ENCODE data around the gene SYNDIG1.

Gene SYNDIG1

DNA sequence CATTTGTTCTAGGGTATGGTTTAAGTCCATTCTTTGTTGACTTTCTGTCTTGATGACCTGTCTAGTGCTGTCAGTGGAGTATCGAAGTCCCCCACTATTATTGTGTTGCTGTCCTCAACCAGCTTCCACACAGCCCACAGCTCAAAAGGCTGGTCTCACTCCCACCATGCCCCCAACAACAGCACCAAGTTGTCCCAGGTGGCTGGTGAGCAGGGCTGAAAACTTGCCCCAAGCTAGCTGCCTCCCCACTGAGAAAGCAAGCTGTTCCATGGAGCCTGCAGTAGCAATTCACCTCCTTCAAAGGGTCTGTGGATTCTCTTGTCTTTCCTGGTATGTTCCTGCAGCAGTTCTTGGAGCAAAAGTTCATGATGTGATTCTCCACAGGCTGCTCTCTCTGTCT is 221.0 kb downstream of the SYNDIG1 start:
- no peak for DNase-seq (ENCODE audit: low read depth, low spot score)

DNA sequence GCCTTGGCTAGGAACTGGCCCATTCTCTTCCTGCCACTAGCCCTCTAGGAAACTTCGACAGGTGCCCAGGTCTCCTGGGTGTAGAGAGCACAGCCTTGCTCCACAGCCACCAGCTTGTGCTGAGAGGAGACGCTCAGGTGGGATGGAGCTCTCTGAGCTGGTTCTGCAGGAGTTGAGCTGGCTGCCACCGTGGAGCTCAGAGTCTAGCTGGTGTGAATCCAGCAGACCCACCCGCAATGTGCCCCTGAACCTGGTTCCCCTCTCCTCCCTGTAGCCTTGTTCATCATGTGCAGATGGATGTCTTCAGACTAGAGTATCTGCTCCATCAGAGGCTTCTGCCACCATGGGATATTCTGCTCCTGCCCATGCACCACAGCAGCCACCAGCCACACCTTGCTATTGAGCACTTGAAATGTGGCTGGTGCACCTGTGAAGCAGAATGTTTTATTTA is 222.5 kb downstream of the SYNDIG1 start:
- DNase-seq (ENCODE audit: low read depth, low spot score) = no peak

DNA sequence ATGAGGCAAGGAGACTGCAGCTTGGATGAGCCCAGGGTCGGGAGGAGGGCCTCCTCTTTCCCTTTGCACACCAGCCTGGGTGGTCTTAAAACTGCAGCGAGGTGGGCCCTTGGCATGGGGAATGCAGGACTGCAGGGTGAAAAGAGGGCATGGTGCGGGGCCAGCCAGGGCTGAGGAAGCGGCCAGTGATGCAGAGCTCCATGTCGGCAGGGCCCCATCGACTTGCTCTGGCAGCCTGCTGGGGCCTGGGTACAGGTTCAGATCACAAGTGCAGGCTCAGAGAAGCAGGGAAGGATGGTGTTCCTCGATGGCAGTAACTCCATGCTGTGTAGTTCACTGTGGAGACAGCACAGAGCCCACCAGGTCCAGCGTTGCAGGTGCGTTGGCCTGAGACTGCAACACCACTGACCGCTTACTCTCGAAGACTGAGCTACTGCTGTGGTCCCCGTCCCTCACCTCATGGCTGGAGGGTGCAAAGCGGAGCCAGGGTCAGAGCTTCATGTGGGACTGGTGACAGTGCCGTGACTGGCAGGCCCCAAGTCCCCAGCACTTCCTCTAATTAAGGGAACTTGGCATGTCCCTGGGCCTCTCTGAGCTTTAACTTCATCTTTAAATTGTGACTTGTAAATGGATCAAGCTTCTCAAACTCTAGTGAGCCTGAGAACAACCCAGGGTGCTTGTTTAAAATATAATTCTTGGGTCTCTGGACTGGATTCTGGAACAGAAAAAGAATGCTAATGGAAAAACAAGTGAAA is 223.2 kb downstream of the SYNDIG1 start:
- no peak for DNase-seq (ENCODE audit: low read depth, low spot score)

DNA sequence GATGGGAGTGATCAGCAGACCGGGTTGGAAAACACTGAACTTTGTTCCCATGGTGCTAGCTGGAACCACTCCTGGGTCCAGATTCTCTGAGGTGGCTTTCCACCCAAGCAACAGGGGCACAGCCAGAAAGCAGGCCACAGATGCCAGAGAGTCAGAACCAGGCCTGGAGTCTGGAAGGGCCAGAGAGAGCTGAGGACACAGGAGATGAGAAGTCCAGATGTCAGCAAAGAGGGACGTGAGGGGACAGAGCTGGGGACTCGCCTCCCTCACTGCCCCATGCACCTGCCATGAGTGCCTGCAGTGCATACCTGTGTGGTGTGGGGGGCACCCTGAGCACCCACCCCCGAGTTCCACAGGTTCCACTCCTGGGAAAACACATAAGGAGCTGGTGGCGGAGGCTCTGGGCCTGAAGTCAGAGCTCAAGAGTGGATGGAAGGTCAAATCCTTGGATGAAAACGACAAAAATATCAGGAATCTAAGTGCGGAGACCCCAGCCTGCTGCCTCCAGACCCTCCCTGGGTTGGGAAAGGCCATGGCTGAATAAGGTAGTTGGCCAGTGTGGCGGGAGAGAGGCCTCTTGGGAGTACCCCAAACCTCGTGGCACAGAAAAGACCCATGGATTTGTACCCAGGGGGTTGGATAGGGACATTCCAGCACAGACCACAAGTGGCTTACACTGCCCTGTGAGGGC is 224.2 kb downstream of the SYNDIG1 start:
- DNase-seq (ENCODE audit: low read depth, low spot score) = no peak

DNA sequence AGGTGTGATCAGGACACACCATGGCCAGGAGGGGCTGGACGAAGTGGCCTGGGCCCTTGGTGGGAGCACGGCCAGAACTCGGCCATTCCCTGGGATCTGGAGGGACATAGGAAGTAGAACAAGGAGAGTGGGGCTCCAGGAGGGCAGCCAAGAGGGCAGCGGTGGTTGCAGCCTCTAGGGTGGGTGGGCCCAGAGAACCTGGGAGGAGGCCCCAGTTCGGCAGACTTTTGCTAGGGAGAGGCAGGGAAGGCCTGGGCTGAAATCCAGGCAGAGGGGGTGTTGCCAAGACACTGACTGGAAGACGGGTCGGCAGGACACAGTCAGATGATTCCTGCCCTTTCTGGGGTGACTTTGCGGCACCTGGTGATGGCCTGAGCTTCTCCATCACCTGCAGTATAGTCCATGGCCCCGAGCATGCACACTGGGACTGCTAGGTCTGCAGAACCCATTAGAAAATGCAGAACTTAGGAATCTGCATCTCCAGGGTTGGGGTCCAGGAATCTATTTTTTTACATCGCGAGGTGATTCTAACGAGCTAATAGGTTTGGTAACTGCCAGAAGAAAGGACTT is 224.8 kb downstream of the SYNDIG1 start:
- DNase-seq (ENCODE audit: low read depth, low spot score) = no peak

DNA sequence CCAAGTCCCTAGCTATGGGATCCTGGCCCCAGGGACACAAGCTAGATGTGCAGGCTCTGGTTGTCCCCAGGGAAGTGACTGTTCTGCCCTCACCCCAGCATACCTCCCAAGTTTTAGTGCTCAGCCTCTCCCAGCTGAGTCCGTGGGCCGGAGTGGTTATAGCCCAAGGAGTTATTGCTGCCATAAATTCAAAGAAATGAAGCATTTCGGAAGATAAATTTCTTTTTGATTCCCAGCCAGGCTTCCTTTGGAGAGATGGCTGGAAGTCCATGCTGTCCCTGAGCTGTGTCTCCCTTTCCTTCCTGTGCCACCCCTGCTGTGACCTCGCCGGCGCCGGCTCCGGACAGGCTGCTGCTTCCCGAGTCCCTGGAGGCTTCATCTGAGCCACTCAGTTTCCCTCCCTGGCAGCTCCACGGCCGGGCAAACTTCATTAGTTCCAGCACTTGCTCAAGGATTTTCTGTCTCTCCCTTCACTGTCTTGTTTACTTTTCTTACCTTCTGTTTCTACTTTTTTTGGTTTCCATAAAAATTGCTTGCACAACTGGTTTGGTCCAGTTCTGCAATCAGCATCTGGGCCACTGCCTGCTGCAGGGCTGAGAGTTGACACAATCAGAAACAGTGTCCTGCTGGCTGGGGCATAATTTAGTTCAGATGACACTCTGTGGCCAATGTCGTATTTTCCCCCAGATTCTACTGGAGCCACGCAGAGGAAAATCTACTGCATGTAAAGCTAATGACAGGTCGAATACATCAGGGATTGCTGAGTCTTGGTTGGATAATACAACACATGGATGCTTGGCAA is 225.5 kb downstream of the SYNDIG1 start:
- no peak for DNase-seq (ENCODE audit: low read depth, low spot score)

DNA sequence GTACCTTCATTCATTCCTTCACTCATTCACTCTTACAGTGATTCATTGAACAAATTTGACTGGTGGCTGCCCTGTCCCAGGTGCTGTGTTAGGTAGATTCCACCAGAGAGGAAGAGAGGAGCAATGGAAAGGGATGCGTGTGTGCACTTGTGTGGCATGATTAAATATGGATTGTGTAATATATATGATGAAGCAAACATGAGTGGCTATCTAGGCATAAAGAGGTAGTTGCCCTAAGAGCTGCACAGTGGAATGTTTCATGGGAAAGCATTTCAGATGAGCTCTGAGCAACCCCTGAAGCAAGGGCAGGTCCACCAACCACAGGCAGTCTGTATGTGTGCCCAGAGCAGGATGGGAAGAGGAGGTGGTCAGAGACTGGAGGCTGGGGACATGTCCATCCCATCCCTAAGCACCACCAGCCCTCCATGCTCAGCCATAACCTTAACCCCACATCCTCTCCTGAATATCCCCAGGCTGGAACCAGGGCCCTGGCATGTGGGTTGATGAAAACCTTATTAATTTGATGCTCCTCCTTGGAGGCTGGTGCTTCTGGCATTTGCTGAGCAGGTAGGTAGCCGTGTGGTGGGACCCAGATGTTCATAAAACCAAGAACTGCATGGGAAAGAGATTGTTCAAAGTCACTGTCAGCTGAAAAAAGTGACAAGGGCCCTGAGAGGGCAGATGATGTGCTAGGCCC is 226.2 kb downstream of the SYNDIG1 start:
- DNase-seq (ENCODE audit: low read depth, low spot score) = no peak

DNA sequence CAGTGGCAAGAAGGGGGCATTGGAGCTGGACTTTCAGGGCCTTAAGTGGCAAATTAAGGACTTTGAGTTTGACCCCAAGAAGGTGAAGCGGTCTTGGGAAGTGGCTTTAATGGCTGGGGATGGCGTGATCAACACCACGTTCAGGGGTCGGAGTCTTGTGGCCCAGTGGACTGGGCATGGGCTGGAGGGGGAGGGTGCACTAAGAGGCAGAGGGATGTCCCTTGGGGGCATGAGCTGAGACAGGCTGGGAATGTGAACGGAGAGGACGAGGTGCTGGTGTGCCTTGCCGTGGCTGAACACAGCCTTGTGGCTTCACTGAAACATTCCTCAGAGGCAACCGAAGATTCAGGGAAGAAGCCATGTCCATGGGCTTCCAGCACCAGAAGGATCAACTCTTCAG is 227.0 kb downstream of the SYNDIG1 start:
- DNase-seq (ENCODE audit: low read depth, low spot score) = no peak

DNA sequence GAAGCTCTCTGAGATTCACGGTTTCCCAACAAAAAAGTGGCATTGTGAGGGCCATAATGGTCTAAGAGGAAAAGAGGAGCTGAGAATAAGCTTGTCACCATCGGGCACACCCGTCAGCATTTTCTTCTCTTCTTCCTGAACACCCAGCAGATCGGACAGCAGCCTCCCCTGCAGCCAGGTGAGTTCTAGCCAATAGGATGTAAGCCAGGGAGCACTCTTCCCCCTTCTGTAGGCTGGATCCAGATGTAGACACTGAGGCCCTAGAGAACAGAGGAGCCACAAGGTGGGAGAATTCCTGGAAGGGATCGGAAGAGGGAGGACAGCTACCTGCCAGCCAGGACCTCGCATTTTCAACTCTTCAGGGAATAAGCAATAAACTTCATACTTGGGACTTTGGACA is 228.0 kb downstream of the SYNDIG1 start:
- no peak for DNase-seq (ENCODE audit: low read depth, low spot score)

DNA sequence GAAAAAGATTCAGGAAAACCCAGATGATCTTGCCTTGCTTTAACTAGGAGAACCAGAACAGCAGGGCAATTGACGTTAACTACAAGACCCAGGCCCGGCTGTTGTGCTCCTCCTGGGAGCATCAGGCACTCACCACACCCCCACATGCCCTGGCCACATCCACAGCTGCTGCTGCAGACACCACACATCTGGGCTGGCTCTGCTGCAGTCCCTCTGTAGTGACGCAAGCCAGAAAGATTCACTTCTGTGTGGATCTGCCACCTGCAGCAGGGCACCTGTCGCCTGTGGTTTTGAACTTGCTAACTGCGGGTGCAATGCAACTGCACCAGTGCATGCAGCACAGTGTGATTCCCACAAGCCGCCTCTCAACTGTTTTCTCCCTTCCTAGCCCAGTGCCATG is 228.8 kb downstream of the SYNDIG1 start:
- DNase-seq (ENCODE audit: low read depth, low spot score) = no peak

DNA sequence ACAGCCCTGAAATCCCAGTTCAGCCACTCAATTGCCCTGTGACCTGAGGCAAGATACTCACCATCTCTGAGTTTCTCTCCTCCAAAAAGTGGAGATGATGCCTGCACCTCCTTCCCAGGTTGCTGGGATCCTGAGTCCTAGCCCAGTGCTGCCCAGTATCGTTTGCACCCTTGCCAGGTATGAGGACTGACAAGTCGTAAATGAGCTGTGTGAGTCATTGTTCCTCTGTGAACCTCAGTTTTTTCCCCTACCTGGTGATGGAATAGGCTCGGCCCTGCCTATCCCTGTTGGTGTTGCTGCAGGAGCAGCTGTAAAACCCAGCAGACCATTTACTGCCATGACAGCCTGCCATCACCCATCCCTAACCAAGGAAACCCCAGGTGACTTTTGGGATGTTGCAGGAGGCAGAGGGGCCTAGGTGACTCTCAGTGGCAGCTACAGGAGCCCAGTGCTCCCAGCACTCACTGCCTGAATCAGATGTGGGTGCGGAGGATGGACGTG is 229.3 kb downstream of the SYNDIG1 start:
- DNase-seq (ENCODE audit: low read depth, low spot score) = no peak

DNA sequence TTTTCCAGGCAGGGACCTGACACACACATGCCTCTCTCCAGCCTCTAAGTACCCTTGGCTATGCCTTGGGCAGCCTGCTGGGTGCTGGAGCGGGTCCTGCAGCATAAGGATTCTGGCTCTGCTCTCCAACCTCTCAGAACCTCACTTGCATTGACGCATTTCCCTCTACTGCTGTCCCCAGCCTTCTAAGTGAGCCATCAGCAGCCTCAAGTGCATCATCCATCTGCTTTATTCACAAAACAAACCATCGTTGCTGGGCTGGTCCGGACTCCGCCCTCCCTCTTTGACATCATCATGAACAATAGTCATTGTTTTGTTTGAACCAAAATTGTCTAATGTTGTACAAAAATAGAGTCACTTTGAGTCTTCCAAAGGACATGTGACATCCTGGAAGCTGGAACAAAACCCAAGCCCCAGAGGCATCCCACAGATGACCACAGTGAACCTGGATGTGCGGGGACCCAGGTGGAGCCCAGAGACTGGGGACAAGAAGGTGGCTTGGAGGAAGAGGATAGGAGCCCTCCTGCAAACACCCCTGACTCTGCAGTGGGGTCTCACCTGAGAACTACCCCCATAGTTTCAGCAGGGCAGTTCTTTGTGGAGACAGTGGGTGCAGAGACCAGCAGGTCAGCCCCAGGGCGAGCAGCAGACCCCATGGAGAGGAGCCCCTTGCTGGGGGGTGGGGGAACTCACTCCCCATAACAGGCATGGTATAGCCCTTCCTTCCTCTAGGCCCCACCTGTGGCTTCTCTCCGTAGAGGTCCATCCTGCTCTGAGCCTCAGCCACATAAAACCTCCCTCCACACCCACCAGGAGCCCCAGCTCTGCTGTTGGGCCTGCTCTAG is 230.1 kb downstream of the SYNDIG1 start:
- no peak for DNase-seq (ENCODE audit: low read depth, low spot score)

DNA sequence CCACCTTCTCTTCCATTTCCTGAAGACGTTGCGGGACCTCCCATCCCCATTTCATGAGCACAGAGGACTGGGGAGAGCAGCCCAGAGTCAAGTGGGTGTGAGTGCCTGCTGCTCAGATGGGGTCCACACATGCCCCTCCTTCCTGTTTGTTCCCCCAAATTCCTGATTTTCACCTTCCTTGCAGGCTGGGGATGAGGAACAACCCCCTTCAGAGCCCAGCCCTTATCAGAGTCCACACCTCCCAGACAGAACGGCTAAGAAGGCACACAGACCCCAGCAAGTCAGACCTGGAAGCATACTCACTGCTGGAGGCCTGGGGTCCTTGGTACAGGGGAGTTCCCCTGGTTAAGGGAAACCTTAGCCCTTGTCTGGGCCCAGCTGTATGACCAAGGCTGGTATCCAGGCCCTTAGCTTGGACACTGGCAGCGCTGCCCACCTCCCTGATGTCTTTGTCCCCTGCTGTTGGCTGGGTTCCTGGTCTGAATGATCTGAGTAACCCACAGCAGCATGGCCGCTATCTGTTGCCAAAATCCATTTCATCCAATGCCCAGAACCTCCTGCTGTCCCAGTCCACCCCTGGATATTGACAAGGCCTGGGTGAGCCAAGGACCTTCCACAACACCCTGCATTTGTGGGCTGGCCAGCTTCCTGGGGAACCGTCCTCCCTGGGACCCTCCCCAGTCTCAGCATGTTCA is 230.9 kb downstream of the SYNDIG1 start:
- DNase-seq (ENCODE audit: low read depth, low spot score) = no peak

DNA sequence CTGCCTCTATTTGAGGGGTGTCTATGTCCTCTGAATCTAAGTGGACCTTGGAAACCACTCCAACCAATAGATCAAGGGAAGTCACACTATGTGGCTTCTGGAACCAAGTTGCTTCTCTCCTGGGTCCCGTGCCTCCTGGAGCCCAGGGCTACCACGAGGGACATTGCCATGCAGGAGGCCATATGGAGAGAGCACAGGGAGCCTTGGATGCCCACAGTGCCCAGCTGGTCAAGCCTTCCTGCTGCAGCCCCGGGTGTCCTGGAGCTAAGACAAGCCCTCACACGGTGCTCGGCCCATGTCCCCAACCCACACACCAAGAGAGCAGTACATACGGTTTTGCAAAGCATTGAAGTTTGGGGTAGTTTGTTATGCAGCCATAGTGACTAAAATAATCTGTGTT is 231.6 kb downstream of the SYNDIG1 start:
- DNase-seq (ENCODE audit: low read depth, low spot score) = no peak

DNA sequence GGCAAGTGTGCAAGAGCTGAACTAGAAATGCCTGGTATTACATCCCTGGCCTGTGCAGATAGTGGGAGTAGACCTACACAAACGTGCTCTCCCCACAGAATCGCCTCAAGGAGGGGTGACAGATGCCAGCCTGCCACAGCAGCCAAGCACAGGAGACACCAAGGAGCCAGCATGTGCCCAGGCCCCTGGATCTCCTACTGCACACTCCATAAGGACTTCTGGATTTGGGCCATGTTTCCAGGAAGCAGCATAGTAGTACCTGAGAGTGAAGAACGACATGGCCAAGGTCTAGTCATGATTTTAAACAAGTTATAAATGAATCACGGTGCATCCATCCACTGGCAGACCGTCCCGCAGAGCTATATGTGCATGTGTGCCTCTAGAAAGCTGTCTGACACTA is 232.2 kb downstream of the SYNDIG1 start:
- DNase-seq (ENCODE audit: low read depth, low spot score) = no peak

DNA sequence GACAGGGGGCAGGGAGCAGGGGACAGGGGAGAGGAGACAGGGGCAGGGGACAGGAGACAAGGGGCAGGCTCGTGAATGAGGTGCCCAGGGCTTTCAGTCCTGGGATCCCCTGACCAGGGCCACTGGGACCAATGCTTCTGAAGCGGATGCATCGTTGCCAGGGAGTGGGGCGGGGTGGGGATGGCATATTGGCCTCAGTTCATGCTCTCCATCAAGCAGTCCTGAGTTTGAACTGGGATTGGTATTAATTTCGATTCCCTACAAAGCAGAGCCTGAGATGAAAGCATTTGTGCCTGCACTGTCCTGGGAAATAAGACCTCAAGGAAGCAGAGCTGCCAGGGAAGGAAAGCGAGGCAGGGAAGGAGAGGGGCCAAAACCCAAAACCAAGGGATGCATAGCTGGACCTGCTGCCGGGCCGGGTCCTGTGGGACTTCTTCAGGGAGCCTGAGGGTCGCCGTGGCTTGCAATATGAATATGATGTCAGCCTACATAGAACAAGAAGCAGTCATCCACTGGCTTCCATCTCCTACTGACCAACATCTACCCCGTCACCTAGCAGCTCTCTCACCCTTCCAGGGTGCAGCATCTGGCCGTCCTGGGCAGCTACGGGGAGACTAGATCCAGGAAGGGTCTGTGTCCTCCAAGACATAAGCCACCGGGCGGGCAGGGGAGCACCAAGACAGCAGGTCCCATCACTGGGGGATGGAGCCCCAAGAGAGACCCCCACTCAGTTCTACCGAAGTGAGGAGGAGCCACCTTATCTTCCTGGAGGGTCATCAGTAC is 233.3 kb downstream of the SYNDIG1 start:
- no peak for DNase-seq (ENCODE audit: low read depth, low spot score)

DNA sequence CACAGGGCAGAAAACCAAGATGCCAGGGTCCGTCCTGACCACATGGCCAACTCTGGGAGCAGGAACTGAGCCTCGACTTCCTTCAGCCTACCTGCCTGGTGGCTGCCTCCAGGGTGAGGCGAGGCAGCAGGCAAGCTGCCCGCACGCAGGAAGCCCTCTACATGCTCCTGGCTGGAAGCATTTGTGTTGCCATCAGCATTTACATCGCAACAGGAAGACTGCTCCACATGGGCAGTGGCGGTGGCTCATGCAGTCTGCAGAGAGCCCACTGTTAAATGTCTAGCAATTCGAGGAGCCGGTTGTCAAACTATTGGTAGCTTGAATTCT is 233.8 kb downstream of the SYNDIG1 start:
- no peak for DNase-seq (ENCODE audit: low read depth, low spot score)

DNA sequence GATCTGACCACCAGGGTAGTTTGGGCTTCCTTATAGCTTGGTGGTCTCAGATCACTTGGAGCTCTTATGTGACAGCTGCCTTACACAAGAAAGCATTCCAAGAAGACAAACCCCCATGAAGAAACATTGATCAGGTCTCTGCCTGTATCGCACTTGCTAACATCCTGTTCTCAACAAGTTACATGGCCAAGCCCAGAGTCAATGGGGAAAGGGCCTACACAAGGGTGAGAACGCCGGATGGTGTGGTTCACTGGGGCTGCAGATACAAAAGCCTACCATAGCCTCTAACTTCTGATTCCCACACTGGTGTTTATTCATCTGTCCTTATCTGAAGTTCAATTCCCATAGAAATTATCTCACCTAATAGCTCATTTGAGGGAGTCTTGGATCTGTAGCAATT is 235.5 kb downstream of the SYNDIG1 start:
- DNase-seq (ENCODE audit: low read depth, low spot score) = no peak

DNA sequence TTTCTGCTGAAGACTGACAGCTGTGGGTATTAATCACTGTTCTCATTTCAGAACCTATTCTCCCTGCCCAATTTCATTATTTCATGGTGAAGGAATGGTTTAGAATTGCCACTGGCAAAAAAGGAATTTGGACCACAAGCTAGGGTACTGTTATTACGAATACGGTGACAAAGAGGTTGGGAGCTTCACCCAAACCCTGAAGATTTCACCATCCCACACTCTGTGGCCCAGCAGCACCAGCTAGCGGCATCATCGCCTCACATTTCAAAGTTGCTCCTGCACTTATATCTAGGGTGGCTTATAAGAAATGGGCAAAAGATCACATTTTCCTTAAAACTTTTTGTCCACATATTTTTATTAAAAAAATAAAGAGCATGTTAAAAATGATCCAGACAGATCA is 236.1 kb downstream of the SYNDIG1 start:
- no peak for DNase-seq (ENCODE audit: low read depth, low spot score)
